OCI-LY1 (cell line): ENCODE data around the gene GID4.

Experiments used
- H2AFZ ChIP-seq: fragments of 200-600 bp; sonication (generic), shearing (Covaris generic); 2 replicates; pipeline ENCODE4 v1.6.0; 2014; ENCODE audit warnings: antibody characterized with exemption, mild to moderate bottlenecking, low read length
- H3F3A ChIP-seq: fragments of 200-600 bp; sonication (generic), shearing (Covaris generic); 2 replicates; pipeline ENCODE4 v1.6.0; 2014; ENCODE audit warnings: mild to moderate bottlenecking, antibody characterized with exemption, low read length, moderate library complexity; ENCODE audit not compliant: insufficient read depth
- H3K27ac ChIP-seq: fragments of 200-600 bp; sonication (generic); 2 replicates; pipeline ENCODE4 v1.5.1; 2014; ENCODE audit warnings: low read length, mixed run types, mild to moderate bottlenecking, low read depth; ENCODE audit not compliant: poor library complexity, severe bottlenecking
- H3K27me3 ChIP-seq: fragments of 200-600 bp; sonication (generic); 2 replicates; pipeline ENCODE4 v1.6.0; 2014; ENCODE audit warnings: antibody characterized with exemption, mild to moderate bottlenecking, low read length, moderate library complexity; ENCODE audit not compliant: insufficient read depth
- H3K36me3 ChIP-seq: fragments of 200-600 bp; sonication (generic); 2 replicates; pipeline ENCODE4 v1.6.1; 2014; ENCODE audit warnings: mild to moderate bottlenecking, antibody characterized with exemption, low read length, moderate library complexity, mixed read lengths; ENCODE audit not compliant: insufficient read depth
- H3K4me1 ChIP-seq: fragments of 200-600 bp; sonication (generic); 2 replicates; pipeline ENCODE4 v1.5.1; 2014; ENCODE audit warnings: mild to moderate bottlenecking, low read length, moderate library complexity; ENCODE audit not compliant: insufficient read depth, severe bottlenecking
- H3K4me2 ChIP-seq: fragments of 200-600 bp; sonication (generic), shearing (Covaris generic); 2 replicates; pipeline ENCODE4 v1.6.1; 2014; ENCODE audit warnings: low read length
- H3K4me3 ChIP-seq: fragments of 200-600 bp; sonication (generic); 2 replicates; pipeline ENCODE4 v1.5.1; 2014; ENCODE audit warnings: low read length, low read depth, mild to moderate bottlenecking, mixed read lengths; ENCODE audit not compliant: poor library complexity, severe bottlenecking
- H3K79me2 ChIP-seq: fragments of 200-600 bp; shearing (Covaris generic); 2 replicates; pipeline ENCODE4 v1.6.1; 2016; ENCODE audit warnings: mixed run types, low read length, mixed read lengths; ENCODE audit not compliant: insufficient read depth
- H3K9ac ChIP-seq: fragments of 200-600 bp; sonication (generic), shearing (Covaris generic); 2 replicates; pipeline ENCODE4 v1.6.1; 2014; ENCODE audit warnings: mild to moderate bottlenecking, low read length, mixed read lengths
- H3K9me2 ChIP-seq: fragments of 200-600 bp; sonication (generic), shearing (Covaris generic); 2 replicates; pipeline ENCODE4 v1.6.1; 2014; ENCODE audit warnings: low read depth, mild to moderate bottlenecking, low read length, mixed read lengths
- H3K9me3 ChIP-seq: fragments of 200-600 bp; shearing (Covaris generic); 2 replicates; pipeline ENCODE4 v1.6.1; 2014; ENCODE audit warnings: low read length, mixed read lengths
- H4K20me1 ChIP-seq: fragments of 200-600 bp; sonication (generic), shearing (Covaris generic); 2 replicates; pipeline ENCODE4 v1.6.0; 2016; ENCODE audit warnings: mild to moderate bottlenecking, low read length; ENCODE audit not compliant: insufficient read depth
- CTCF ChIP-seq: fragments of 200-600 bp; sonication (generic), shearing (Covaris generic); IDR thresholded peaks from 2 replicates; pipeline ENCODE4 v1.5.1; 2017; ENCODE audit warnings: mild to moderate bottlenecking, antibody characterized with exemption, low read length, moderate library complexity, mixed read lengths
- EZH2 ChIP-seq: fragments of 200-600 bp; sonication (generic), shearing (Covaris generic); IDR thresholded peaks from 2 replicates; pipeline ENCODE4 v1.8.0; 2017; ENCODE audit warnings: borderline replicate concordance, mixed run types, mild to moderate bottlenecking, antibody characterized with exemption, low read length, moderate library complexity, mixed read lengths

GID4 gene

GRCh38 chr17:17998934-17999333, 40.3 kb upstream of the GID4 start:
- H3K4me3 ChIP-seq = no peak overlapping the region
- no peaks in the 10 kb centered on the region for H4K20me1 ChIP-seq
- TF ChIP-seq EZH2 (no peak), CTCF (no peak)
- no peak overlapping the region for H2AFZ ChIP-seq
- H3F3A ChIP-seq = no peaks in the 10 kb centered on the region
- H3K9ac ChIP-seq = no peak overlapping the region
- no peak overlapping the region for H3K27ac ChIP-seq
- no peaks in the 10 kb centered on the region for H3K4me1 ChIP-seq
- H3K9me2 ChIP-seq = no peaks in the 10 kb centered on the region
- no peaks in the 10 kb centered on the region for H3K36me3 ChIP-seq
- no peaks in the 10 kb centered on the region for H3K9me3 ChIP-seq
- H3K79me2 ChIP-seq = no peaks in the 10 kb centered on the region
- no peak overlapping the region for H3K4me2 ChIP-seq
- H3K27me3 ChIP-seq = peaks cover 2% of the 10 kb centered on the region; the same call in 1 of the 2 replicates

- Histone ChIP-seq H3K9ac (no peak overlapping the region), H3K27ac (no peak overlapping the region), H2AFZ (no peak overlapping the region), H3K79me2 (no peaks in the 10 kb centered on the region), H3F3A (no peaks in the 10 kb centered on the region), H3K9me2 (no peaks in the 10 kb centered on the region), H3K4me1 (no peaks in the 10 kb centered on the region), H3K4me3 (no peak overlapping the region), H3K27me3 (no peaks in the 10 kb centered on the region), H3K9me3 (no peaks in the 10 kb centered on the region), H4K20me1 (no peaks in the 10 kb centered on the region), H3K4me2 (no peak overlapping the region), H3K36me3 (no peaks in the 10 kb centered on the region)
- TF ChIP-seq CTCF = no peak
- no peak for TF ChIP-seq EZH2
Measured at GRCh38 chr17:17999364-18000029, 39.7 kb upstream of the GID4 start.

GRCh38 chr17:18000030-18000408, 39.2 kb upstream of the GID4 start:
- H3K27ac ChIP-seq = no peak overlapping the region
- no peaks in the 10 kb centered on the region for H3F3A ChIP-seq
- no peaks in the 10 kb centered on the region for H3K79me2 ChIP-seq
- H3K4me3 ChIP-seq = no peak overlapping the region
- no peaks in the 10 kb centered on the region for H3K36me3 ChIP-seq
- no peak overlapping the region for H3K4me2 ChIP-seq
- H3K9me3 ChIP-seq = no peaks in the 10 kb centered on the region
- H3K9ac ChIP-seq = no peak overlapping the region
- H2AFZ ChIP-seq = no peak overlapping the region
- no peaks in the 10 kb centered on the region for H3K4me1 ChIP-seq
- H3K9me2 ChIP-seq = no peaks in the 10 kb centered on the region
- no peaks in the 10 kb centered on the region for H4K20me1 ChIP-seq
- TF ChIP-seq EZH2 = no peak
- no peak for TF ChIP-seq CTCF
- no peaks in the 10 kb centered on the region for H3K27me3 ChIP-seq
